RWPE2 (cell line): ENCODE measurements around the gene NSG2.

ENCODE experiments used
- ATAC-seq: fragments of 200-7000 bp; cut with Tn5 transposase; 3 replicates; pipeline ENCODE4 v1.9.1; 2021; ENCODE audit warnings: low read depth
- DNase-seq: peaks from one replicate; pipeline ENCODE4 v3.0.0-alpha.2; 2020; ENCODE audit warnings: low spot score
- H3K27ac ChIP-seq: fragments of 450-650 bp; 2 replicates; pipeline ENCODE4 v1.5.1; 2017; ENCODE audit warnings: mild to moderate bottlenecking; ENCODE audit not compliant: poor library complexity, severe bottlenecking
- H3K27me3 ChIP-seq: fragments of 250-450 bp; sonication (Bioruptor Pico); 2 replicates; pipeline ENCODE4 v1.5.1; 2021; ENCODE audit warnings: mild to moderate bottlenecking, moderate library complexity; ENCODE audit not compliant: insufficient read depth, poor library complexity, severe bottlenecking
- H3K36me3 ChIP-seq: fragments of 250-450 bp; sonication (Bioruptor Pico); 2 replicates; pipeline ENCODE4 v1.5.1; 2020; ENCODE audit warnings: low read depth, mild to moderate bottlenecking, moderate library complexity
- H3K4me1 ChIP-seq: fragments of 250-450 bp; sonication (Bioruptor Pico); 2 replicates; pipeline ENCODE4 v1.5.1; 2021; ENCODE audit warnings: mild to moderate bottlenecking, moderate library complexity; ENCODE audit not compliant: insufficient read depth, poor library complexity, severe bottlenecking
- H3K4me3 ChIP-seq: fragments of 250-450 bp; sonication (Bioruptor Pico); 2 replicates; pipeline ENCODE4 v1.5.1; 2021; ENCODE audit warnings: mild to moderate bottlenecking, moderate library complexity; ENCODE audit not compliant: severe bottlenecking
- H3K9me3 ChIP-seq: fragments of 250-450 bp; sonication (Bioruptor Pico); 2 replicates; pipeline ENCODE4 v1.5.1; 2021; ENCODE audit warnings: mild to moderate bottlenecking, moderate library complexity; ENCODE audit not compliant: severe bottlenecking
- CTCF ChIP-seq: fragments of 450-650 bp; IDR thresholded peaks from one replicate; pipeline ENCODE4 v1.5.1; 2017; ENCODE audit warnings: mild to moderate bottlenecking, moderate library complexity; ENCODE audit not compliant: poor library complexity, severe bottlenecking

NSG2 gene

GRCh38 chr5:174058433-174059122 is 13.1 kb downstream of the NSG2 start:
- ATAC-seq: no peak
- H3K36me3 ChIP-seq: no peaks in the 10 kb centered on the region
- H3K27ac ChIP-seq: no peak overlapping the region
- no peak for TF ChIP-seq CTCF
- H3K27me3 ChIP-seq: peaks cover 32% of the 10 kb centered on the region
- no peak for DNase-seq
- H3K4me3 ChIP-seq: no peak overlapping the region
- H3K9me3 ChIP-seq: no peaks in the 10 kb centered on the region
- H3K4me1 ChIP-seq: no peaks in the 10 kb centered on the region

GRCh38 chr5:174059247-174059646 is 13.7 kb downstream of the NSG2 start:
- TF ChIP-seq CTCF: no peak
- DNase-seq: no peak
- Histone ChIP-seq H3K4me1 (no peaks in the 10 kb centered on the region), H3K4me3 (no peak overlapping the region), H3K9me3 (no peaks in the 10 kb centered on the region), H3K27me3 (peaks cover 38% of the 10 kb centered on the region), H3K36me3 (no peaks in the 10 kb centered on the region), H3K27ac (no peak overlapping the region)
- no peak for ATAC-seq

- H3K4me3 ChIP-seq: no peak overlapping the region
- no peaks in the 10 kb centered on the region for H3K4me1 ChIP-seq
- no peaks in the 10 kb centered on the region for H3K9me3 ChIP-seq
- ATAC-seq (no peak), DNase-seq (no peak)
- H3K27ac ChIP-seq: no peak overlapping the region
- no peaks in the 10 kb centered on the region for H3K36me3 ChIP-seq
- H3K27me3 ChIP-seq: peaks cover 49% of the 10 kb centered on the region
- TF ChIP-seq CTCF: no peak
These were observed 17.7 kb downstream of the NSG2 start for GRCh38 chr5:174063082-174063756.

- Histone ChIP-seq H3K9me3 (no peaks in the 10 kb centered on the region), H3K4me3 (no peak overlapping the region), H3K4me1 (no peaks in the 10 kb centered on the region), H3K27ac (no peak overlapping the region), H3K36me3 (no peaks in the 10 kb centered on the region), H3K27me3 (peaks cover 45% of the 10 kb centered on the region)
- no peak for ATAC-seq
- no peak for DNase-seq
- no peak for TF ChIP-seq CTCF
These were observed 18.7 kb downstream of the NSG2 start for GRCh38 chr5:174064171-174064570.
